Right hindlimb (tissue), 1 donor: Measurements from ENCODE around the gene PPM1G.
"Not testable (repeated sequence)": the region's sequence is repeated elsewhere in the genome, so short reads cannot be mapped to it uniquely, and the experiment has no call there.

Experiments
- DNase-seq: peaks from one replicate; pipeline ENCODE4 v3.0.0-alpha.2; 2018

Gene PPM1G

GRCh38 chr2:27372937-27373336 is 36.5 kb downstream of the PPM1G start:
- no peak for DNase-seq

GRCh38 chr2:27370816-27371620 is 38.4 kb downstream of the PPM1G start:
- DNase-seq = peak; percentile 62

DNA sequence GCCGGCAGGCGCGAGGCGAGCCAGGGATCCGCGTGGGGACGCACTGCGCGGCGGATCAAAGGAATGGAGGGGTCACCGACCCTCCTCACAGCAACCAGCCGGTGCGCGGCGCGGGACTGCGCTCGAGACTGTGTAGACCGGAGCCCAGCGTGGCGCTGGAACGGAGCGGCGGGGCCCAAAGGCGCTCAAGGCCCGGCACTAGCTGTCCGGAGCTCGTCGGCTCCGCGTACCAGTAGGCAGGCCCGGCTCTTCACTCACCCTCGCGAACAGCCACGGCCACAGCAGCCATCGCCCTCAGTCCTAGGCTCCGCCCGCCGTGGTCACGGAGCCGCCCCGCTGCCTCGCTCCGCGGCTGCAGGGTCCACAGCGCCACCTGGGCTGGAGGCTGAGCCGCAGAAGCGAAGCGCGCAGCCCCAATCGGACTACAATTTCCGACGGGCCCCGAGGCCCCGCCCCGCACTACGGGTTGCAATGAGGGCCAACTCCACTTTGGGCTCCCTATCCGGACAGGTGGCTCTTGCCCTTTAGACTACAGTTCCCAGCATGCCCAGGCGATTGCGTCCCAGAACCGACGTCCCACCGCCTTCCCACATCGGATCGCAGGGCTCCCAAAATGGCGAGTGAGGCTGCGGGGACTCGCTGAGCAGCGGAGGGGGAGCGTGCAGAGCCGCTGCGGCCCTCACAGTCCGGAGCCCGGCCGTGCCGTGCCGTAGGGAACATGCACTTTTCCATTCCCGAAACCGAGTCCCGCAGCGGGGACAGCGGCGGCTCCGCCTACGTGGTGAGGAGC is 39.2 kb downstream of the PPM1G start, which contains the start of the genes EIF2B4 and SNX17:
Gene EIF2B4, minus strand, starts transcription at position 313 of the 790 bp plus-strand sequence. Its CDS starts 24 bp downstream, at position 289.
Gene SNX17, plus strand, starts transcription at position 591 of the 790 bp plus-strand sequence. Its CDS starts 128 bp downstream, at position 719.
- peak; percentile 100 for DNase-seq

GRCh38 chr2:27369471-27370025 is 39.8 kb downstream of the PPM1G start:
- no peak for DNase-seq

GRCh38 chr2:27363933-27364332 is 45.5 kb downstream of the PPM1G start:
- no peak for DNase-seq

- no peak for DNase-seq
Observed at GRCh38 chr2:27362678-27363420, 46.5 kb downstream of the PPM1G start.

DNA sequence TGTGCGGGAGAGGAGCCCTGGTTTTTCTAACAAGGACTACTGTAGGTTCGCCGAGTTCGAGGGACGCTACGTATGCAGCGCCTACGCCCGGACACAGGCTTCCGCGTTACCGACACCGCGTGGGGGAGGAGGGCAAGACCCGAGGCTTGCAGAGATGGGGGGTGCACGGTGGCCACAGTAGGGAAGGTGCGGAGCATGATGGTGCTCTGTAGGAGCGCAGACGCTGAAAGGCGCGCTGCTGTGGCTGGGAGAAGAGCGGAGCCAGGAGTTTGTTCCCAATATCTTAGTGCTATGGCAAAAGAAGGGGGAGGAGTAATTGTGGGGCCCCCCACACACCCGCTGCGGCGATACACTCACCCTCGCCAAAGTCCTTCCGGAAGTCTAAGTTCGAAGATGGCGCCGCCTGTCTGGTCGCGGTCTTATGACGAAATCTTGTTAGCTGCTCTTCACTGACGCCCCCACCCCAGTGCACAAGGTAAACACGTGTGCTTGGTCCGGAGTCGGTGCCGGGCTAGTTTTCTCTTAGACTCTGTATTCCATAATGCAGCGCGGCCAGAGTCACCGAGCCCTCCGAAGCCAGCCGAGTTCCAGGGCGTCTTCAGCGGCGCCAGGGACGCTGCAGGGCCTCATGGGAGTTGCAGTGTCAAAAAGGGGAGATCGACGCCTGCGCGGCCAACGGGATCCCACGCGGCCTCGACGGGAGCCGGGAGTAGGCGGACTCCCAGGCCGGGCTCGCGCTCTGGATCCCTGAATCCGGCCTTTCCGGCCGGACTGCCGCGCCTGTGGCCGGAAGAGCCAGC is 52.8 kb downstream of the PPM1G start, which contains the start of gene GTF3C2:
Gene GTF3C2, minus strand, starts transcription at position 383 of the 800 bp plus-strand sequence. CDS start 13,210 bp downstream, outside the sequence.
- peak; percentile 96 for DNase-seq

- DNase-seq = no peak
Observed at GRCh38 chr2:27356056-27356381, 53.4 kb downstream of the PPM1G start.

DNA sequence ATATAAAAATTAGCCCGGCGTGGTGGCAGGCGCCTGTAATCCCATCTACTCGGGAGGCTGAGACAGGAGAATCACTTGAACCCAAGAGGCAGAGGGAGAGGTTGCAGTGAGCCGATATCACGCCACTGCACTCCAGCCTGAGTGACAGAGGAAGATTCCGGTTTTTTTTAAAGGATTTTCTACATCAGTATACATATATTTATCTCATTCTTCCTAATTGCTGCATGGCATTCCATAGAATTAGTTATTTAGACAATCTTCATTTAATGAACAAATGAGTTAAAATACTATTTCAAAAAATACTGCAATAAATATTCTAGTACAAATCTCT is 54.8 kb downstream of the PPM1G start:
- no peak for DNase-seq

GRCh38 chr2:27353762-27354596 is 55.4 kb downstream of the PPM1G start:
- DNase-seq = no peak

GRCh38 chr2:27353386-27353761 is 56.0 kb downstream of the PPM1G start:
- DNase-seq = not testable (repeated sequence)

GRCh38 chr2:27351802-27352598 is 57.4 kb downstream of the PPM1G start:
- DNase-seq = no peak

DNA sequence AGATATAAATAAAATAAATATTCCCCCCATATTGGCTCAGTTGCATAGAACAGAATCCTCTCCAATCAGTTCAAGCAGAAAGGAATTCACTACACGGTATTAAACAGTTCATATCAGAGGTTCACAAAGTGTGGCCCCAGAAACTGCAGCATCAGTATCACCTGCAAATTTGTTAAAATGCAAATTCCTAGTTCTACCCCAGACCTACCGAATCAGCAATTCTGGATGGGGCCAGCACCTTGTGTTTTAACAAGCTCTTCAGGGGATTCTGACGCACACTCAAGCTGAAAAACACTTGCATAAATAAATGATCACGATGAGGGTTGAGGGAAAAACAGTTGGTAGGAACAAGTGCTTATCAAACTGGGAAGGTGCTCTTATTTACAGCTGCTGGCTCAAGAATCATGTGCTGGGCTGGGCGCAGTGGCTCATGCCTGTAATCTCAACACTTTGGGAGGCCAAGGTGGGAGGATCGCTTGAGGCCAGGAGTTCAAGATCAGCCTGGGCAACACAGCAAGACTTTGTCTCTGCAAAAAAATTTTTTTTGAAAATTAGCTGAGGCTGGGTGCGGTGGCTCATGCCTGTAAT is 59.2 kb downstream of the PPM1G start:
- no peak for DNase-seq

GRCh38 chr2:27347641-27348040 is 61.8 kb downstream of the PPM1G start:
- no peak for DNase-seq

DNA sequence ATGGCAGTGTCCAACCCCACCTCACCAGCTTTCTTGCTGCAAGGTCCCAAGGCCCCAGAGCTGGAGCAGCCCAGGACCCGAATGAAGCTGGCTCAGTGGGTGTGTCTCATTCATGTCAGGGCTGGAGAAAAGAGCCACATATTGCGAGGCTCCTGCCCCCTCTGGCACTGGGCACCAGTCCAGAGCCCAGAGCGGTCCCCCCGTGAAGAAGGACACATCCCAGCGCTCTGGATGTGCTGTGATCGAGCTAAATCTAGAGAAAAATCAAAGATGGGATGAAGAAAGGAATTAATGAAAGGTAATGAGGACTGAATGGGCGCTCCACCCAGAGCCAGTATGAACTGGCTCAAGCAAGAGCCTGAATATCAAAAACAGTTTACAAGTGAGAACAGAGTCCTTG is 73.2 kb downstream of the PPM1G start:
- DNase-seq = no peak

GRCh38 chr2:27335311-27335710 is 74.1 kb downstream of the PPM1G start:
- DNase-seq = no peak
